Aortic smooth muscle cell (primary cell): ENCODE measurements around the gene TGIF2LX. TPM values are rescaled to one million over a fixed set of nuclear protein-coding genes. Genes with fewer than 3 reads are reported as not detected.

Experiments
- total RNA-seq: library from RNA; depleted of rRNA; stranded (reverse); fragments of >200 nt; gene quantifications from 2 replicates; pipeline ENCODE4 v1.2.3, GENCODE V29; 2014

Gene TGIF2LX
- total RNA-seq, result not detected in 2 replicates

GRCh38 chrX:89921665-89922064, at the start of gene TGIF2LX:
Gene TGIF2LX (plus strand): TSS chrX:89921908. CDS start chrX:89922086, 178 bp downstream.

